MM.1S (cell line): Measurements from ENCODE around the gene TEX2.

Source experiments
- EZH2 ChIP-seq: fragments of 300-600 bp; sonication (generic); optimal IDR thresholded peaks from 2 replicates; pipeline ENCODE3; 2017; ENCODE audit warnings: low read depth, mild to moderate bottlenecking, antibody characterized with exemption, low read length, mixed read lengths
- EZH2phosphoT487 ChIP-seq: fragments of 300-600 bp; sonication (generic); IDR thresholded peaks from 2 replicates; pipeline ENCODE4 v1.6.1; 2018; ENCODE audit warnings: antibody characterized with exemption, low read length
- TF ChIP-seq, protein P1 (sequence below): fragments of 300-600 bp; sonication (generic); IDR thresholded peaks from 2 replicates; pipeline ENCODE4 v1.5.1; 2016; ENCODE audit warnings: antibody characterized with exemption, low read length, mixed read lengths

DNA sequence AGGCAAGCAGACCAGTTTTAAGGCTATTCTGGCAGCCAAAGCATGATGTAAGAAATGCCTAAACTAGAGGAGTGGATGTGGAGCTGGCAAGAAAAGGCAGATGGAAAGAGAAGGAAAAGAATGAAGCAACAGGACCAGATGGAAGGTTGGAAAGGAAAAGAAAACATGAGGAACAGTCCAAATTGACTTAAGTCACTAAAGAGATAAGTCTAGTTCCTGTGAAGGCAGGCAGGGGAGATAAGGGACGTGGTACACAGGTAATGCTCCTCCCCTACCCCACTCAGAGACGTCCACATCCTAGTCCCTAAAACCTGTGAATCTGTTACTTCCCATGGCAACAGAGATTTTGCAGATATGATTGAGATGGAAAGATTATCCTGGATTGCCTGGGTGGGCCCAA lies 43.5 kb downstream of the TEX2 start:
- TF ChIP-seq, protein P1, sequence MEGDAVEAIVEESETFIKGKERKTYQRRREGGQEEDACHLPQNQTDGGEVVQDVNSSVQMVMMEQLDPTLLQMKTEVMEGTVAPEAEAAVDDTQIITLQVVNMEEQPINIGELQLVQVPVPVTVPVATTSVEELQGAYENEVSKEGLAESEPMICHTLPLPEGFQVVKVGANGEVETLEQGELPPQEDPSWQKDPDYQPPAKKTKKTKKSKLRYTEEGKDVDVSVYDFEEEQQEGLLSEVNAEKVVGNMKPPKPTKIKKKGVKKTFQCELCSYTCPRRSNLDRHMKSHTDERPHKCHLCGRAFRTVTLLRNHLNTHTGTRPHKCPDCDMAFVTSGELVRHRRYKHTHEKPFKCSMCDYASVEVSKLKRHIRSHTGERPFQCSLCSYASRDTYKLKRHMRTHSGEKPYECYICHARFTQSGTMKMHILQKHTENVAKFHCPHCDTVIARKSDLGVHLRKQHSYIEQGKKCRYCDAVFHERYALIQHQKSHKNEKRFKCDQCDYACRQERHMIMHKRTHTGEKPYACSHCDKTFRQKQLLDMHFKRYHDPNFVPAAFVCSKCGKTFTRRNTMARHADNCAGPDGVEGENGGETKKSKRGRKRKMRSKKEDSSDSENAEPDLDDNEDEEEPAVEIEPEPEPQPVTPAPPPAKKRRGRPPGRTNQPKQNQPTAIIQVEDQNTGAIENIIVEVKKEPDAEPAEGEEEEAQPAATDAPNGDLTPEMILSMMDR, result no peak
- TF ChIP-seq EZH2 (no peak), EZH2phosphoT487 (no peak)
